Aorta (tissue), 5 donors: ENCODE measurements around the gene ECHS1. TPM values are rescaled to one million over a fixed set of nuclear protein-coding genes. Genes with fewer than 3 reads are reported as not detected.
"Not testable (repeated sequence)": the region's sequence is repeated elsewhere in the genome, so short reads cannot be mapped to it uniquely, and the experiment has no call there.

ENCODE experiments used
- ATAC-seq: fragments of 200-7000 bp; cut with Tn5 transposase; one replicate; pipeline ENCODE4 v1.9.1; 2022; ENCODE audit warnings: moderate library complexity; ENCODE audit not compliant: low FRiP score
- DNase-seq, 2 donors: peaks; one replicate each; pipeline ENCODE4 v3.0.0-alpha.2; 2020
- H3K27ac ChIP-seq, 2 donors: one replicate each; pipeline ENCODE4 v1.5.1; 2013; ENCODE audit warnings: low read length in 2 of 2, mild to moderate bottlenecking in 2 of 2, moderate library complexity in 2 of 2, control low read depth in 1 of 2, inconsistent platforms in 1 of 2, low read depth in 1 of 2
- H3K27me3 ChIP-seq, 2 donors: one replicate each; pipeline ENCODE4 v1.6.1; 2013; ENCODE audit warnings: control low read depth in 1 of 2, low read length in 1 of 2, mild to moderate bottlenecking in 1 of 2, moderate library complexity in 1 of 2; ENCODE audit not compliant: insufficient read depth in 2 of 2, control insufficient read depth in 1 of 2
- H3K36me3 ChIP-seq, 2 donors: one replicate each; pipeline ENCODE4 v1.6.1; 2013; ENCODE audit warnings: control low read depth in 1 of 2, low read length in 1 of 2, mild to moderate bottlenecking in 1 of 2; ENCODE audit not compliant: insufficient read depth in 2 of 2, control insufficient read depth in 1 of 2
- H3K4me1 ChIP-seq, 2 donors: one replicate each; pipeline ENCODE4 v1.6.1; 2013; ENCODE audit warnings: low read length in 2 of 2, control low read depth in 1 of 2, mild to moderate bottlenecking in 1 of 2, moderate library complexity in 1 of 2; ENCODE audit not compliant: insufficient read depth in 2 of 2, control insufficient read depth in 1 of 2
- H3K4me3 ChIP-seq, 2 donors: one replicate each; pipeline ENCODE4 v1.5.1; 2013; ENCODE audit warnings: low read length in 2 of 2, control low read depth in 1 of 2, mild to moderate bottlenecking in 1 of 2
- H3K9me3 ChIP-seq: one replicate; pipeline ENCODE4 v1.6.1; 2013; ENCODE audit warnings: mild to moderate bottlenecking, low read length; ENCODE audit not compliant: control insufficient read depth
- WGBS, 2 donors: extraction: QIAGEN DNeasy Blood & Tissue Kit; methylation state at CpG; one replicate each; pipeline ENCODE4 v1.1.7; 2013; 5-methylcytosine and 5-hydroxymethylcytosine counted together
- intact Hi-C, 2 donors: fragments of 100-400 bp; cut with DNase I; formaldehyde crosslinking; loops; one replicate each; pipeline versions ENCODE4 v1.14.2 to v1.15.0; 2022
- polyA plus RNA-seq, 2 donors: library from polyadenylated mRNA; stranded (reverse); fragments of 200-250 nt; gene quantifications; one replicate each; pipeline ENCODE4 v1.2.3, GENCODE V29; 2013
- total RNA-seq, 2 donors: library from RNA; stranded (reverse); fragmentation: NEBNext Ultra II Directional; extraction: Animal tissue kit (Norgen Biotek cat#: 25700); gene quantifications; one replicate each; pipeline ENCODE4 v1.2.1, GENCODE V29; 2021
- donor health status: healthy with polysubstance abuse.
- donor health status: Bipolar disorder and iron deficiency.
- donor health status: DM: no; HTN: no; CAD: no.
- donor health status: DM: no; HTN: no; CAD: no.
- donor health status: DM: yes; HTN: yes; CAD: no.

ECHS1 gene
- total and polyA plus RNA-seq, 4 donors: 34.3 to 93.7 (median 52.5) TPM

DNA sequence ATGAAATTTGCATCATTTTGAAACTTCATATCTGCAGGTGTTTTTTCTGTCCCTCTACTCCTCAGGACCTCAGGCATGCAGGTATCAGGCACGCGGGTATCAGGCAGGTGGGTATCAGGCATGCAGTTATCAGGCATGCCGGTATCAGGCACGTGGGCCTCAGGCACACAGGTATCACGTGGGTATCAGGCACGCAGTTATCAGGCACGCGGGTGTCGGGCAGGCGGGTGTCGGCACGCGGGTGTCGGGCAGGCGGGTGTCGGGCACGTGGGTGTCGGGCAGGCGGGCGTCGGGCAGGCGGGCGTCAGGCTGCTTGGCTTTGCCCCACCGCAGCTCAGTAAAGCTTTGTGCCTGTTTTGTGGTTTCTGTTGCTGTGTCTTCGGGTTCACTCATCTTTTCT, 42.6 kb upstream of the ECHS1 start:
- intact Hi-C loops: no loop called here
- H3K27ac ChIP-seq: no peak overlapping the region
- H3K9me3 ChIP-seq: no peaks in the 10 kb centered on the region
- peaks cover 0 to 2% of the 10 kb centered on the region in 2 donors for H3K36me3 ChIP-seq
- no peaks in the 10 kb centered on the region for H3K27me3 ChIP-seq
- WGBS, 2 donors: 94 to 98% methylated on average over 25 of the region's 25 CpGs
- ATAC-seq (no peak), DNase-seq (peak in 1 of 2 donors; percentile 57)
- H3K4me1 ChIP-seq: no peaks in the 10 kb centered on the region
- H3K4me3 ChIP-seq: no peak overlapping the region

DNA sequence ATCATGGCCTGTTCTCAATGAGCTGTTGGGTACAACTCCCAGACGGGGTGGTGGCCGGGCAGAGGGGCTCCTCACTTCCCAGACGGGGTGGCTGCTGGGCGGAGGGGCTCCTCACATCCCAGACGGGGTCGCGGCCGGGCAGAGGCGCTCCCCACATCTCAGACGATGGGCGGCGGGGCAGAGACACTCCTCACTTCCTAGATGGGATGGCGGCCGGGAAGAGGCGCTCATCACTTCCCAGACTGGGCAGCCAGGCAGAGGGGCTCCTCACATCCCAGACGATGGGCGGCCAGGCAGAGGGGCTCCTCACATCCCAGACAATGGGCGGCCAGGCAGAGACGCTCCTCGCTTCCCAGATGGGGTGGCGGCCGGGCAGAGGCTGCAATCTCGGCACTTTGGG, 41.2 kb upstream of the ECHS1 start:
- ATAC-seq, H3K4me1 ChIP-seq, DNase-seq, H3K27me3 ChIP-seq, H3K36me3 ChIP-seq, intact Hi-C loops, H3K9me3 ChIP-seq, H3K27ac ChIP-seq, H3K4me3 ChIP-seq: not testable (repeated sequence)
- 98 to 99% methylated on average over 22 of the region's 23 CpGs for WGBS, 2 donors

DNA sequence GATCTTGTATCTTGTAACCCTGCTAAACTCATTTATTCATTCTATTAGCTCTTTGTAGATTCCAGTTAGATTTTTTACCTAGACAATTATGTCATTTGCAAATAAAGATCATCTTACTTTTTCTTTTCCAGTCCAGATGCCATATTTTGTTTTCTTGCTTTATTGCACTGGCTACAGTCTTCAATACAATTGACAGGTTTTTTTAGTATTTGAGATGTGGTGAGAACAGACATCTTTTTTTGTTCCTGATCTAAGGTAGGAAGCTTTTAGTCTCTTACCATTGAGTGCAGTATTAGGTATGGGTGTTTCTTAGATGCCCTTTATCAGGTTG, 39.2 kb upstream of the ECHS1 start:
- Histone ChIP-seq H3K27ac (no peak overlapping the region), H3K36me3 (no peaks in the 10 kb centered on the region), H3K4me1 (no peaks in the 10 kb centered on the region), H3K27me3 (no peaks in the 10 kb centered on the region), H3K9me3 (no peaks in the 10 kb centered on the region), H3K4me3 (no peak overlapping the region)
- DNase-seq: no peak
- ATAC-seq: no peak
- intact Hi-C loops: no loop called here

DNA sequence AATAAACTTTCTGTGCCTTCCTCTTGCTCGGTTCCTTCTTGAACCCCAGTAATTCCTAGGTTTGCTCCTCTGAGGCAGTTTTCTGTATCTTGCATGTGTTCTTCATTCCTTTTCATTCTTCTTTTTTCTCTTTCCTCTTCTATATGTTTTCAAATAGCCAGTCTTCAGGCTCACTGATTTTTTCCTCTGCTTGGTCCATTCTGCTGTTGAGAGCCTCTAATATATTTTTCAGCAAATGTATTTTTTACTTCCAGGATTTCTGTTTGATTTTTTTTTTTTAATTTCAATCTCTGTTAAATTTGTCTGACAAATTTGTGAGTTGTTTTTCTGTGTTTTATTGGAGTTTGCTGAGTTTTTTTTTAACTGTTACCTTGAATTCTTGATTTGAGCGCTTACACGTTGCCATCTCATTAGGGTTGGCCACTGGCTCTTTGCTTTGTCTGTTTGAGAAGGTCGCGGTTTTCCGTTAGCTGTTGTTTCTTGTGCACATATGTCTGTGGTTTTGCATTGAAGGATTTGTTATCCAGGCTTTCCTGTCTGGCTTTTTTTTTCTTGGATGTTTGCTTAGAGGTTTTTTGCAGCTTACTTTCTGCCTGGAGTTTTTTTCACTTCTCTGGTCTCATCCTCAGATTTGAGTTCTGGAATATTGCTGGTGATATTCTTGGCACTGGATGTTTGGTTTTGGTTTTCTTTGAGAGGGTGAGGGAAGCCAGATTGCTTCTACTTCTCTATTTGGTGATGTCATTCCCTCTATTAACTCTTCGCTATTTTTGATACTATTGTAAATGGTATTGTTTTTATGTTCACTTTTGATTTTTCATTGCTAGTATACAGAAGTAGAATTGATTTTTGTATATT, 38.6 kb upstream of the ECHS1 start:
- Histone ChIP-seq H3K4me3 (no peak overlapping the region), H3K36me3 (no peaks in the 10 kb centered on the region)
- 98% methylated on average over 7 of the region's 7 CpGs for WGBS, 2 donors

DNA sequence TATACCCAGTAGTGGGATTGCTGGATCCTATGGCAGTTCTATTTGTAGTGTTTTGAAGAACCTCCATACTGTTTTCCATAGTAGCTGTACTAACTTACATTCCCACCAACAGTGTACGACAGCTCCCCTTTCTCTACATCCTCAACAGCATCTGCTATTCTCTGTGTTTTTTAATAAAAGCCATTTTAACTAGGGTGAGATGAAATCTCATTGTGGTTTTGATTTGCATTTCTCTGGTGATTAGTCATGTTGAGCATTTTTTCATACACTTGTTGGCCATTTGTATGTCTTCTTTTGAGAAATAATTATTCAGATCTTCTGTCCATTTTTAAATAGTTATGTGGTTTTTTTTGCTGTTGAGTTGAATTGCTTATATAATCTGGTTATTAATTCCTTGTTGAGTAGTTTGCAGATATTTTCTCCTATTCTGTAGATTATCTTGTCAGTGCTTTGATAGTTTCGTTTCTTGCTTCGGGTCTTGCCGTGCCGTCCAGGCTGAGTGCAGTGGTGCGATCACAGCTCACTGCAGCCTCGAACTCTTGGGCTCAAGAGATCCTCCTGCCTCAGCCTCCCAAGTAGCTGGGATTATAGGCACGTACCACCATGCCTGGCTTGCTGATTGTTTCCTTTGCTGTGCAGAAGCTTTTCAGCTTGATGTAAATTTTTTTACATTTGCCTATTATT, 32.8 kb upstream of the ECHS1 start:
- no peaks in the 10 kb centered on the region for H3K4me1 ChIP-seq
- intact Hi-C loops: no loop called here
- H3K4me3 ChIP-seq: no peak overlapping the region
- 90 to 94% methylated on average over 8 of the region's 8 CpGs for WGBS, 2 donors
- ATAC-seq (no peak), DNase-seq (no peak)
- no peak overlapping the region for H3K27ac ChIP-seq
- H3K9me3 ChIP-seq: no peaks in the 10 kb centered on the region
- H3K36me3 ChIP-seq: peaks cover 0 to 3% of the 10 kb centered on the region in 2 donors
- H3K27me3 ChIP-seq: no peaks in the 10 kb centered on the region

More for the DNA sequence above, 38.6 kb upstream of the ECHS1 start:
- H3K27me3 ChIP-seq: no peaks in the 10 kb centered on the region
- no peaks in the 10 kb centered on the region for H3K9me3 ChIP-seq
- no peaks in the 10 kb centered on the region for H3K4me1 ChIP-seq
- no peak overlapping the region for H3K27ac ChIP-seq
- intact Hi-C loops: no loop called here
- no peak for ATAC-seq
- DNase-seq: no peak

DNA sequence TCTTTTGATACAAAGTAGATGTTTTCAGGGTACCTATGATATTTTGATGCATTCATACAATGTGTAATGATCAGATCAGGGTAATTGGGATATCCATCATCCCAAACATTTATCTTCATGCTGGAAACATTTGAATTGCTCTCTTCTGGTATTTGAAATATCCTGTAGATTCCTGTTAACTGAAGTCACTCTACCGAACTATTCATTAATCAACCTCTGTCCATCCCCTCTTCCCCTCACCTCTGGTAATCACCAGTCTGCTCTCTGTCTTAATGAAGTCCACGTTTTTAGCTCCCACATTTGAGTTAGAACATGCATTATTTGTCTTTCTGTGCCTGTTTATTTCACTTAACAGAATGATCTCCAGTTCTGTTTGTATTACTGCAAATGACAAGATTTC, 32.1 kb upstream of the ECHS1 start:
- Histone ChIP-seq H3K4me3 (no peak overlapping the region), H3K4me1 (no peaks in the 10 kb centered on the region), H3K9me3 (no peaks in the 10 kb centered on the region), H3K36me3 (peaks cover 0 to 3% of the 10 kb centered on the region in 2 donors), H3K27me3 (no peaks in the 10 kb centered on the region), H3K27ac (no peak overlapping the region)
- 43 to 49% methylated on average over 2 of the region's 2 CpGs for WGBS, 2 donors
- no peak for ATAC-seq
- no peak for DNase-seq
- intact Hi-C loops: no loop called here

DNA sequence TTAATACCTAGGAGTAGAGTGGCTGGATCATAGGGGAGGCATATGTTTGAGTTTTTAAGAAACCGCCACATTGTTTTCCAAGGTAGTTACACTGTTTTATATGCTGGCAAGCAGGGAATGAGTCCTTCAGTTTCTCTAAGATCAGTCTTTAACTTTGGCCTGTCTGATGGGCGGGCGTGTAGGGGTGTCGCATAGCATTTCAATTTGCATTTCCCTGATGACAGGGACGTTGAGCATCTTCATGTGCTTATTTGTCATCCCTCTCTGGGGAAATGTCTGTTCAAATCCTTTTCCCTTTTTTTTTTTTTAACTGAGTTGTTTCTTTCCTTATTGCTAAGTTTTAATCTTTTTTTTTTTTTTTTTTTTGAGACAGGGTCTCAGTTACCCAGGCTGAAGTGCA, 30.6 kb upstream of the ECHS1 start:
- intact Hi-C loops: no loop called here
- no peaks in the 10 kb centered on the region for H3K4me1 ChIP-seq
- H3K27ac ChIP-seq: no peak overlapping the region
- DNase-seq: no peak
- no peak overlapping the region for H3K4me3 ChIP-seq
- H3K9me3 ChIP-seq: no peaks in the 10 kb centered on the region
- no peaks in the 10 kb centered on the region for H3K27me3 ChIP-seq
- peaks cover 0 to 3% of the 10 kb centered on the region in 2 donors for H3K36me3 ChIP-seq
- 94 to 95% methylated on average over 5 of the region's 5 CpGs for WGBS, 2 donors
- ATAC-seq: no peak

DNA sequence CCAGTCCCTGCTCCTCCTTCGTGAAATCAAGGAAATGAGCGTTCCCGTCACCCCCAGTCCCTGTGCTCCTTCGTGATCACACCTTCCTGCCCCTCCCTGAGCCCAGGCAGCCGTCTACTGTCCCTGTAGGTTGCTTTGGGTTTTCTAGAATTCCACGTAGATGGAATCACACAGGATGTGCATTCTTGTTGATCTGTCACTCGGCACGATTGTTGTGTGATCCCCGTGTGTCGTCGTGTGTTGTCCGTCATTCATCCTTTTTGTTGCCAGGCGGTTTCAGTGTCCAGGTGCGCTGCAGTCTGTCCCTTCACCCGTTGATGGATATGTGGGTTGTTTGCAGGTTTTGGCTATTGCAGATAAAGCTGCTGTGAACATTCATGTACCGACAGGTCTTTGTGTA, 30.2 kb upstream of the ECHS1 start:
- ATAC-seq (no peak), DNase-seq (no peak)
- 84 to 85% methylated on average over 16 of the region's 16 CpGs for WGBS, 2 donors
- intact Hi-C loops: no loop called here
- Histone ChIP-seq H3K9me3 (no peaks in the 10 kb centered on the region), H3K27me3 (no peaks in the 10 kb centered on the region), H3K27ac (no peak overlapping the region), H3K4me3 (no peak overlapping the region), H3K4me1 (no peaks in the 10 kb centered on the region), H3K36me3 (peaks cover 0 to 3% of the 10 kb centered on the region in 2 donors)
